AG04449 (cell line): ENCODE measurements around the gene S100A10.

Source experiments
- CTCF ChIA-PET: fragments of 350-600 bp; formaldehyde crosslinking; extraction: SDS; loops from one replicate; lab custom pipeline; 2021; ENCODE audit warnings: antibody characterized with exemption; lab: Yijun Ruan, JAX
- POLR2A ChIA-PET: fragments of 400-600, 350-600 bp; formaldehyde crosslinking; extraction: SDS; loops from one replicate; lab custom pipeline; 2020; ENCODE audit warnings: antibody characterized with exemption, inconsistent platforms; lab: Yijun Ruan, JAX
- DNase-seq: peaks from one replicate; pipeline ENCODE4 v3.0.0-alpha.2; 2010; ENCODE audit warnings: low read depth, low spot score
- H3K4me3 ChIP-seq: 2 replicates; pipeline ENCODE4 v1.5.1; 2011; ENCODE audit warnings: low read depth, mild to moderate bottlenecking, control low read depth, low read length
- TF ChIP-seq, protein P1 (sequence below): IDR thresholded peaks from one replicate; pipeline ENCODE4 v1.5.1; 2011; ENCODE audit warnings: mild to moderate bottlenecking, moderate library complexity, low read length, control low read depth, inconsistent platforms; ENCODE audit not compliant: insufficient read depth; ENCODE audit errors: missing control alignments

The S100A10 gene

DNA sequence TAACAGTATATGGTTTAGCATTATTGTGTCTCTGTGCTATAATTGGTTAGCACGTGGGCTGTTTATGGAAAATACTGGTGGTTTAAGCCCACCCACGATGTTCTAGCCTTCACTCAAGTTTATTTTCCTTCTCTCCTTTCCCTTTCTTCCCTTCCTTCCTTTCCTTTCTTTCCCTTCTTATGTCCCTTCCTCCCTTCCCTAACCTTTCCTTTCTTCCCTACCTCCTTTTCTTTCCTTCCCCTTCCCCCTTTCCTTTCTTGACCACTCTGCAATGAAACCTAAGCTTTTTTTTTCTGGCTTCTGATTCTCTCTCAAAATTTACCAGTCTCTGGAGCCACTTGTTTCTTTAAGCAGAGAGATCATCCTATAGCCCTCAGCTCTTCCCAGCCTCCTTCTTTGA is 13.4 kb upstream of the S100A10 start:
- H3K4me3 ChIP-seq = no peak overlapping the region
- DNase-seq = no peak
- ChIA-PET POLR2A (no interaction called here), CTCF (interaction anchor here (1.3 to 17.4 kb wide), 4 partner anchors 11 to 71 kb away, joined by 3 to 605 read pairs (median 187); no protein-coding TSS in a partner anchor)
- TF ChIP-seq, protein P1, sequence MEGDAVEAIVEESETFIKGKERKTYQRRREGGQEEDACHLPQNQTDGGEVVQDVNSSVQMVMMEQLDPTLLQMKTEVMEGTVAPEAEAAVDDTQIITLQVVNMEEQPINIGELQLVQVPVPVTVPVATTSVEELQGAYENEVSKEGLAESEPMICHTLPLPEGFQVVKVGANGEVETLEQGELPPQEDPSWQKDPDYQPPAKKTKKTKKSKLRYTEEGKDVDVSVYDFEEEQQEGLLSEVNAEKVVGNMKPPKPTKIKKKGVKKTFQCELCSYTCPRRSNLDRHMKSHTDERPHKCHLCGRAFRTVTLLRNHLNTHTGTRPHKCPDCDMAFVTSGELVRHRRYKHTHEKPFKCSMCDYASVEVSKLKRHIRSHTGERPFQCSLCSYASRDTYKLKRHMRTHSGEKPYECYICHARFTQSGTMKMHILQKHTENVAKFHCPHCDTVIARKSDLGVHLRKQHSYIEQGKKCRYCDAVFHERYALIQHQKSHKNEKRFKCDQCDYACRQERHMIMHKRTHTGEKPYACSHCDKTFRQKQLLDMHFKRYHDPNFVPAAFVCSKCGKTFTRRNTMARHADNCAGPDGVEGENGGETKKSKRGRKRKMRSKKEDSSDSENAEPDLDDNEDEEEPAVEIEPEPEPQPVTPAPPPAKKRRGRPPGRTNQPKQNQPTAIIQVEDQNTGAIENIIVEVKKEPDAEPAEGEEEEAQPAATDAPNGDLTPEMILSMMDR = no peak

DNA sequence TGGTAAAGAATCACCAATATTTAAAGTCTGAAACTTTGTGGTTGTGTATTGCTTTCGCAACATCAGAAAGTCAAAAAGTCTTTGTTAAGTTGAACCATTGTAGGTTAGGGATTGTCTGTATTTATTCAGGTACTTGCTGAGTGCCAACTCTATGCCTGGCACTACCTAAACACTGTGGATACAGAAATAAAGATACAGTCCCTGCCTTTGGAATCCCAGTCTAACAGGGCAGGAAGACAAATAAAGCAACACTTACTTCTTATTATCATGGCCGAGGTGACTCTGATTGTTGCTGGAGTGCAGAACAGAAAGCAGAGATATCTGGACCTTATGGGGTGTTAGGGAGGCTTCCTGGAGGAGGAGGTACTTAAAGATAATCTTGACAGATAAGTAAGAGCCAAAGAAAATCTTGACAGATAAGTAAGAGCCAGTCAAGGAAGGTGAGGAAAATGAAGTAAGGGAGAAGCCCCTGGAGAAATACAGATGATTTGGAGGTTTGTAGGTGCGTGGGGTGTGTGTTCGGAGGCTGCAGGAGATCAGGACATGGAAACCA is 11.8 kb upstream of the S100A10 start:
- CTCF ChIA-PET = interaction anchor here (0.9 to 17.4 kb wide), 8 partner anchors 7 to 116 kb away, joined by 3 to 605 read pairs (median 86); no protein-coding TSS in a partner anchor
- DNase-seq = no peak
- no peak overlapping the region for H3K4me3 ChIP-seq
- POLR2A ChIA-PET = no interaction called here
- TF ChIP-seq, protein P1 = no peak

DNA sequence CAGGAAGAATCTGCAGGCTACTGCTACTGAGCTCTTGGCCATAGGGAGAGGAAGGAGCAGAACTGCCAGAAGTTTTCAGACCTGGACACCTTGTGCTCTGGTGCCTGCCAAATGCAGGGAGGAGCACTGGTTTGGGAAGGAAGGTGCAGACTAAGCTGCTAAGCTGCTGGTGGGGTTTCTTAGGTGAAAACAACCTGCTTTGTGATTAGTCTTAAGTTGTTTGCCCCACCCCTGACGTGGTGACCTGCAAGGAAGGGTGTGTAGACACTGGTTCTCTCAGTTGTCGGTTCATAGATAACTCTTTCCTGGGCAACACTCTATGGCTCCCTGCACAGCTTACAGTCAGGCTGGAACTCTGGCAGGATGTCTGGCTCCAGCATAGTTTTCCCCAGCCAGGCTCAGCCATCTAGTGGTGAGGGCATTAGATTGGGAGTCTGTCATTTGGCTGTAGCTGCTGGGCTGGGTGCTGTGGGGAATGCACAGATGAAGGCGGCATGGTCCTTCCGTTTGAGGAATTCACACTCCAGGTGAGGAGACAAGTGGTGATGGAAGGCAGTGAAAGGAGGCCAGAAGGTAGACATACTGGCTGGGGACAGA is 10.3 kb upstream of the S100A10 start:
- CTCF ChIA-PET = interaction anchor here (0.9 to 17.4 kb wide), 12 partner anchors 9 to 115 kb away, joined by 3 to 605 read pairs (median 42); partner anchors contain the start of gene S100A11
- TF ChIP-seq, protein P1 = peak; percentile 19
- POLR2A ChIA-PET = interaction anchor here (1.0 kb wide), 1 partner anchor 36 kb away, joined by 3 read pairs; no protein-coding TSS in a partner anchor
- H3K4me3 ChIP-seq = no peak overlapping the region
- DNase-seq = no peak

DNA sequence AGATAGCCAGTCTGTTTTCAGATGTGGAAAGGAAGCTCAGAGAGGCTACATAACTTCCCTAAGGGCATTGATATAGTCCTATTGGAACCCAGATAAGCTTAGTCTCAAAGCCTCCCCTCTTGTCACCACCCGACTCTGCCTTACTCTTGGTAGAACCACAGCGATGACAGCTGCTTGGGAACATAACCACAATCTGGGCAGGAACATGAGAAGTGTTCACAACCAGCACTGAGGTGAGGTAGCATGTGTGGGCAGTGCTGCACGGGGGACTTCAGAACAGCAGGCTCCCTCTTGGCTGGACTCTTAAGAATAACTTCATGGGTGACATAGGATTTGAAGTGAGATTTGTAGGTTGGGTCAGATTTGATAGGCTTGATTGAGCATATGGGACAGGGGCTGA is 9.3 kb upstream of the S100A10 start:
- ChIA-PET POLR2A (no interaction called here), CTCF (interaction anchor here (0.6 to 17.4 kb wide), 17 partner anchors 10 to 144 kb away, joined by 3 to 605 read pairs (median 15); partner anchors contain the start of genes S100A10 and S100A11)
- DNase-seq = no peak
- TF ChIP-seq, protein P1 = no peak
- H3K4me3 ChIP-seq = no peak overlapping the region

DNA sequence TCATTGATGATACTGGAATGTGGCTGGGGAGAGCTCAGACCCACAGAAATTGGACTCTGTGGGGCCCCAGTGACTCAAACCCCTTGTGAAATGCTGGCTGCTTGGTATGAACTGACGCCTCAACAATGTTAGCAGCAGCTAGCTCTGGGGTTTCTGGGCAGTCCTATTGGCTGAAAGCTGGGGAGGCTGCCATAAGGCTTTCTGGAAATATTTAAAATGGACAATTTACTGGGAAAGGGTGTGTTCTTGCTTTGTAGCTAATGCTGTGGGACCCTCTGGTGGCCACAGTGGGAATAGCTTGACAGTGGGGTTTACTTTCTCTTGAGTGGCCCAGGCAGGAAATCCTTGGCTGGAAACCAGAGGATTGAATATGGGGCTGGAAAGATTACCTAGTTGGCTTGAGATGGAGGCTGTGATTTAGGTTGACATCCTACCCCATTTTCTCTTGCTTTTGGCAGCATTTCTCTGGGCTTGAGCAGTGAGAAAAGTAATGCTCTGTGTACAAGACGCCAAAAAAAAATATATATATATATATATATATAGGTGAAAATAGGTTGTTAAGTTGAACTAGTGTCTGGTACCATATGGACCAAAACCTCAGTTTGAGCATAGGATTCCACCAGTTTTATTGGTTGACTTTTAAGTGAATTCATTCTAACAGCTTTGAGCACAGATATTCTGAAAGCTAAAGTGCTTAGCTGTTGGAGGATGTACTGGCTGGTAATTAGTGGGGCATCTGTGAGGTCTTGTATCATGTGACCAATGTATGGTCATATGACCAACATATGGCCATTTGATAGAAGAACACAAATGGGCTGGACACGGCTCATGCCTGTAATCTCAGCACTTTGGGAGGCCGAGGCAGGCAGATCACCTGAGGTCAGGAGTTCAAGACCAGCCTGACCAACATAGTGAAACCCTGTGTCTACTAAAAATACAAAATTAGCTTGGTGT is 8.2 kb upstream of the S100A10 start:
- TF ChIP-seq, protein P1 = peak; percentile 80
- DNase-seq = peak; percentile 96
- H3K4me3 ChIP-seq = no peak overlapping the region
- ChIA-PET POLR2A (interaction anchor here (0.9 to 1.6 kb wide), 5 partner anchors 10 to 93 kb away, joined by 3 to 7 read pairs (median 5); partner anchors contain the start of gene THEM4), CTCF (interaction anchor here (0.6 to 17.4 kb wide), 34 partner anchors 9 to 558 kb away, joined by 3 to 605 read pairs (median 7); partner anchors contain the start of genes MRPL9, S100A10, S100A11 and THEM4)
